Measurements from ENCODE around the gene COQ2.

GRCh38 chr4:83251447-83251830 is 33.2 kb downstream of the COQ2 start:
- TF ChIP-seq EZH2 (IDR thresholded peaks at IDR 0.05; ENCODE audit: low read length) (no peak), CTCF (optimal IDR thresholded peaks at IDR 0.05 in 1 of 3, IDR thresholded peaks at IDR 0.05 in 1 of 3, conservative IDR thresholded peaks at IDR 0.05 in 1 of 3; ENCODE audit: extremely low read depth in 1 of 3, insufficient read depth in 2 of 3, low read length in 3 of 3) (no peak)
